GM12891 (cell line): ENCODE measurements around the gene PPP1CA.

Experiments
- PAX5 ChIP-seq: IDR thresholded peaks from 2 replicates; pipeline ENCODE4 v1.6.1; 2011; ENCODE audit warnings: low read length, moderate library complexity, mild to moderate bottlenecking; ENCODE audit not compliant: insufficient read depth, severe bottlenecking
- POLR2A ChIP-seq: IDR thresholded peaks from 2 replicates; pipeline ENCODE4 v1.6.1; 2011; ENCODE audit warnings: low read depth, low read length, control low read depth
- POLR2AphosphoS5 ChIP-seq: IDR thresholded peaks from 2 replicates; pipeline ENCODE4 v1.6.1; 2011; ENCODE audit warnings: low read depth, low read length, control low read depth
- TAF1 ChIP-seq: IDR thresholded peaks from 2 replicates; pipeline ENCODE4 v1.6.1; 2011; ENCODE audit warnings: low read depth, low read length, control low read depth

GRCh38 chr11:67405688-67406339 lies 4.2 kb upstream of the PPP1CA start:
- TF ChIP-seq POLR2A (no peak), POLR2AphosphoS5 (no peak), TAF1 (no peak), PAX5 (no peak)
